ENCODE results near the gene NOTO. TPM values are rescaled to one million over a fixed set of nuclear protein-coding genes. Genes with fewer than 3 reads are reported as not detected.

The NOTO gene
- total RNA-seq, 4 donors from 2014 or later: not detected

GRCh38 chr2:73250872-73251846, 48.8 kb downstream of the NOTO start:
- H3K36me3 ChIP-seq: peaks cover 16 to 94% (median 57%) of the 10 kb centered on the region in 3 donors
- TF ChIP-seq, protein P1, sequence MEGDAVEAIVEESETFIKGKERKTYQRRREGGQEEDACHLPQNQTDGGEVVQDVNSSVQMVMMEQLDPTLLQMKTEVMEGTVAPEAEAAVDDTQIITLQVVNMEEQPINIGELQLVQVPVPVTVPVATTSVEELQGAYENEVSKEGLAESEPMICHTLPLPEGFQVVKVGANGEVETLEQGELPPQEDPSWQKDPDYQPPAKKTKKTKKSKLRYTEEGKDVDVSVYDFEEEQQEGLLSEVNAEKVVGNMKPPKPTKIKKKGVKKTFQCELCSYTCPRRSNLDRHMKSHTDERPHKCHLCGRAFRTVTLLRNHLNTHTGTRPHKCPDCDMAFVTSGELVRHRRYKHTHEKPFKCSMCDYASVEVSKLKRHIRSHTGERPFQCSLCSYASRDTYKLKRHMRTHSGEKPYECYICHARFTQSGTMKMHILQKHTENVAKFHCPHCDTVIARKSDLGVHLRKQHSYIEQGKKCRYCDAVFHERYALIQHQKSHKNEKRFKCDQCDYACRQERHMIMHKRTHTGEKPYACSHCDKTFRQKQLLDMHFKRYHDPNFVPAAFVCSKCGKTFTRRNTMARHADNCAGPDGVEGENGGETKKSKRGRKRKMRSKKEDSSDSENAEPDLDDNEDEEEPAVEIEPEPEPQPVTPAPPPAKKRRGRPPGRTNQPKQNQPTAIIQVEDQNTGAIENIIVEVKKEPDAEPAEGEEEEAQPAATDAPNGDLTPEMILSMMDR (IDR thresholded peaks at IDR 0.05): no peak
- TF ChIP-seq POLR2A (IDR thresholded peaks at IDR 0.05): no peak
- 88 to 90% methylated on average over 10 to 13 of the region's 17 CpGs for WGBS, 2 donors

DNA sequence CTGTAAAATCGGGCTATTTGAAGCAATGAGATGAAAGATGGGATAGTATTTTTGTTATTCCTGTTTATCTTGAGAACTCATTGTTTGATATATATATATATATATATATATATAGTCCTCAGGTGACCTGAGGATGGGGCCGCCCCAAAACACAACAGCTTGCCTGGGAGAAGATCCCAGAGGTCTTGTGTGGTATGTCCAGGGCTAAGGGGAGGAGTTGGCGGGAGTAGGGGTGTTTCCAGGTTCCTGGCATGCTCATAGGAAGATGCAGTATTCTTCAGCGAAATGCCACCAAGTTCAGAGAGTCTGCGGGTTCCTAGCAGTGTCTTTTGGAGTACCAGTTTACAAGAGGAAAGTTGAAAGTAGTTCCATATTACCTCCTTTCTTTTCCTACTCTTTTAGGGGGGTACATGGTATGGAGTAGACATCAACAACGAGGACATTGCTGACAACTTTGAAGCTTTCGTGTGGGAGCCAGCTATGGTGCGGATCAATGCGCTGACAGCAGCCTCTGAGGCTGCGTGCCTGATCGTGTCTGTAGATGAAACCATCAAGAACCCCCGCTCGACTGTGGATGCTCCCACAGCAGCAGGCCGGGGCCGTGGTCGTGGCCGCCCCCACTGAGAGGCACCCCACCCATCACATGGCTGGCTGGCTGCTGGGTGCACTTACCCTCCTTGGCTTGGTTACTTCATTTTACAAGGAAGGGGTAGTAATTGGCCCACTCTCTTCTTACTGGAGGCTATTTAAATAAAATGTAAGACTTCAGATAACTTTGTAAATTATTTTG, 50.1 kb downstream of the NOTO start:
- H3K9me3 ChIP-seq: no peaks in the 10 kb centered on the region
- no peak for DNase-seq
- H3K27me3 ChIP-seq: no peaks in the 10 kb centered on the region
- H3K36me3 ChIP-seq: peaks cover 12 to 81% (median 52%) of the 10 kb centered on the region in 3 donors
- H3K4me3 ChIP-seq: no peak overlapping the region
- H3K4me1 ChIP-seq: peaks cover 0 to 14% (median 0%) of the 10 kb centered on the region in 3 donors
- intact Hi-C loops (cut with DNase I): no loop called here
- TF ChIP-seq POLR2A (IDR thresholded peaks at IDR 0.05): no peak
- TF ChIP-seq, protein P1 (IDR thresholded peaks at IDR 0.05): no peak
- WGBS, 2 donors: 80 to 91% methylated on average over 7 to 13 of the region's 17 CpGs
- no peak overlapping the region for H3K27ac ChIP-seq

More at GRCh38 chr2:73250872-73251846, 48.8 kb downstream of the NOTO start:
- intact Hi-C loops (cut with DNase I): no loop called here
- no peak overlapping the region for H3K27ac ChIP-seq
- H3K9me3 ChIP-seq: no peaks in the 10 kb centered on the region
- no peak for DNase-seq
- H3K4me1 ChIP-seq: peaks cover 0 to 14% (median 0%) of the 10 kb centered on the region in 3 donors
- no peaks in the 10 kb centered on the region for H3K27me3 ChIP-seq
- no peak overlapping the region for H3K4me3 ChIP-seq

GRCh38 chr2:73253400-73253799, 51.0 kb downstream of the NOTO start:
- 73 to 83% methylated on average over 1 to 2 of the region's 2 CpGs for WGBS, 2 donors
- intact Hi-C loops (cut with DNase I): no loop called here
- no peak for DNase-seq
- Histone ChIP-seq H3K36me3 (peaks cover 6 to 71% (median 44%) of the 10 kb centered on the region in 3 donors), H3K9me3 (no peaks in the 10 kb centered on the region), H3K4me1 (peaks cover 0 to 14% (median 0%) of the 10 kb centered on the region in 3 donors), H3K27ac (peak overlapping the region in 2 of 4 donors; percentile 15 to 50), H3K27me3 (no peaks in the 10 kb centered on the region), H3K4me3 (no peak overlapping the region)
- no peak for TF ChIP-seq POLR2A (IDR thresholded peaks at IDR 0.05)
- TF ChIP-seq, protein P1 (IDR thresholded peaks at IDR 0.05): no peak

- DNase-seq: no peak
- intact Hi-C loops (cut with DNase I): no loop called here
- no peaks in the 10 kb centered on the region for H3K27me3 ChIP-seq
- peaks cover 0 to 14% (median 0%) of the 10 kb centered on the region in 3 donors for H3K4me1 ChIP-seq
- H3K27ac ChIP-seq: peak overlapping the region in 3 of 4 donors; percentile 25 to 57 (median 35)
- no peak overlapping the region for H3K4me3 ChIP-seq
- no peaks in the 10 kb centered on the region for H3K9me3 ChIP-seq
- 70 to 75% methylated on average over 3 of the region's 3 CpGs for WGBS, 2 donors
- TF ChIP-seq POLR2A (IDR thresholded peaks at IDR 0.05): no peak
- TF ChIP-seq, protein P1 (IDR thresholded peaks at IDR 0.05): no peak
- H3K36me3 ChIP-seq: peaks cover 6 to 66% (median 39%) of the 10 kb centered on the region in 3 donors
Observed at GRCh38 chr2:73253901-73254300, 51.5 kb downstream of the NOTO start.

Measured in esophagus squamous epithelium (tissue), 5 donors.